Fibroblast of the aortic adventitia (primary cell): ENCODE data around the gene ADIPOR2. TPM values are rescaled to one million over a fixed set of nuclear protein-coding genes. Genes with fewer than 3 reads are reported as not detected.

Experiments used
- DNase-seq: peaks from one replicate; pipeline ENCODE4 v3.0.0-alpha.2; 2010; ENCODE audit warnings: low read depth
- H3K4me3 ChIP-seq: 2 replicates; pipeline ENCODE4 v1.5.1; 2011; ENCODE audit warnings: low read depth, mild to moderate bottlenecking, control low read depth, low read length, moderate library complexity
- total RNA-seq: library from RNA; depleted of rRNA; stranded (reverse); fragments of >200 nt; gene quantifications from 2 replicates; pipeline ENCODE4 v1.2.3, GENCODE V29; 2012; ENCODE audit warnings: low replicate concordance
- TF ChIP-seq, protein P1 (sequence below): IDR thresholded peaks from 2 replicates; pipeline ENCODE4 v1.5.1; 2011; ENCODE audit warnings: mild to moderate bottlenecking, low read length, control low read depth, inconsistent platforms; ENCODE audit not compliant: insufficient read depth

ADIPOR2 gene
- total RNA-seq, 1 donor, result 26.0 TPM

DNA sequence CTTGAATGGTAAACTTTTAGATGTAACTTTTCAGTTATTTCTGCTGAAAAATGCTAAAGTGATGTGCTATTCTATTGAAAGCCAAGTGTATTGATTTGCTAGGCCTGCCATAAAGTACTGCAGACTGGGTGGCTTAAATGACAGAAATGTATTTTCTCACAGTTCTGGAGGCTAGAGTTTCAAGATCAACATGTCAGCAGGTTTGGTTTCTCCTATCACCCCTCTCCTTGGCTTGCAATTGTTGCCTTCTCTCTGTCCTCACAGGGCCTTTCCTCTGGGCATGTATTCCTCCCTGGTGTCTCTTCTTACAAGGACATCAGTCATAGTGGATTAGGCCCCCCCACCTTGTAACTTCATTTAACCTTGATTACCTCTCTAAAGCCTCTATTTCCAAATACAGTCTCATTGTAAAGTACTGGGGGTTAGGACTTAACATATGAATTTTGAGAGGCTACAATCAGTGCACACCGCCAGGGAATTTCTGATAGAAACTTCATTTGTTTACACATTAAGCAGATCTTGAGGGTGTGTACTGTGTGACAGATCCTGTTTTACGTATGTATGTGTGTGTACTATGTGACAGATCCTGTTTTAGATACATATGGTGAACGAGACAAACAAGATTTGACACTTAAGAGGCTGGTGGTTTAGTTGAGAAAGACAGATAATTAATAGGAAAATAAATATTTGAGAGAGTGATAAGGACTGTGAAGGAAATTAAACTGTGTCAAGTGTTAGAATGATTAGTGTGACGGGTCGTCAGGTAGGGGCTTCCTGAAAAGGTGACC is 49.5 kb downstream of the ADIPOR2 start:
- H3K4me3 ChIP-seq, result no peak overlapping the region
- no peak for DNase-seq
- TF ChIP-seq, protein P1, sequence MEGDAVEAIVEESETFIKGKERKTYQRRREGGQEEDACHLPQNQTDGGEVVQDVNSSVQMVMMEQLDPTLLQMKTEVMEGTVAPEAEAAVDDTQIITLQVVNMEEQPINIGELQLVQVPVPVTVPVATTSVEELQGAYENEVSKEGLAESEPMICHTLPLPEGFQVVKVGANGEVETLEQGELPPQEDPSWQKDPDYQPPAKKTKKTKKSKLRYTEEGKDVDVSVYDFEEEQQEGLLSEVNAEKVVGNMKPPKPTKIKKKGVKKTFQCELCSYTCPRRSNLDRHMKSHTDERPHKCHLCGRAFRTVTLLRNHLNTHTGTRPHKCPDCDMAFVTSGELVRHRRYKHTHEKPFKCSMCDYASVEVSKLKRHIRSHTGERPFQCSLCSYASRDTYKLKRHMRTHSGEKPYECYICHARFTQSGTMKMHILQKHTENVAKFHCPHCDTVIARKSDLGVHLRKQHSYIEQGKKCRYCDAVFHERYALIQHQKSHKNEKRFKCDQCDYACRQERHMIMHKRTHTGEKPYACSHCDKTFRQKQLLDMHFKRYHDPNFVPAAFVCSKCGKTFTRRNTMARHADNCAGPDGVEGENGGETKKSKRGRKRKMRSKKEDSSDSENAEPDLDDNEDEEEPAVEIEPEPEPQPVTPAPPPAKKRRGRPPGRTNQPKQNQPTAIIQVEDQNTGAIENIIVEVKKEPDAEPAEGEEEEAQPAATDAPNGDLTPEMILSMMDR, result no peak

DNA sequence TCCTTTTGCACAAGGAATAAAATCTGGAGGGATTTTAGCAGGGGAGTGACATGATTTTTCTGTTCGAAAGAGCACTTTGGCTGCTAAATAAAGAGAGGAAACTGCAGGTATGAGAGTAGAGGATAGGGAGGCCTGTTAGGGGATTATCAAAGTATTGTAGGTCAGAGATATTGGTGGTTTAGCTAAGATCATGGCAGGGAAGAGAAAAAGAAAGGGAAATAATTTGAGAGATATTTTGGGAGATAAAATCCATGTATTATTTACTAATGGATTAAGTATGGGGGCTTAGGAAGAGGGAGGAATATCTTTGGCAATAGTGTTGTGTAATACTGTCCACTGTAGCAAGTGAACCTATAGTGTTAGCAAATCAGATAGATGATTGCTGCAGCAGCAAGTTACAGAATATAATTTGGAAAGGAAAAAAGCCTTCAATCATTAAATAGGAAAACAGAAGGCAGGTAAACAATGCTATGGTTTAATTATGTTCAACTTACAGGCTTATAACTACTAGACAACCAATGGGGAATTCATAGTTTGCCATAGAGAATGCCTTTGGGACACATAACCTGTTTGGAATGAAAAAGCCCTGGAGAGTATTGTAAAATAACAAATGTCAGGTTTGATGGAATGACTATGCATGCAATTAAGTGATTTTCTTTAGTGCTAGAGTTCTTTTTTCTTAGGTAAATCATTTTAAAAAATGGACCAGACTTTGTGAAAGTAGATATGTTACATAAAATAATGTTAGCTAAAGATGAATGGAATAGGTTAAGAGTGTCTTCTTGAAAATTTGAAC is 50.5 kb downstream of the ADIPOR2 start:
- DNase-seq, result no peak
- no peak overlapping the region for H3K4me3 ChIP-seq
- TF ChIP-seq, protein P1, result no peak

DNA sequence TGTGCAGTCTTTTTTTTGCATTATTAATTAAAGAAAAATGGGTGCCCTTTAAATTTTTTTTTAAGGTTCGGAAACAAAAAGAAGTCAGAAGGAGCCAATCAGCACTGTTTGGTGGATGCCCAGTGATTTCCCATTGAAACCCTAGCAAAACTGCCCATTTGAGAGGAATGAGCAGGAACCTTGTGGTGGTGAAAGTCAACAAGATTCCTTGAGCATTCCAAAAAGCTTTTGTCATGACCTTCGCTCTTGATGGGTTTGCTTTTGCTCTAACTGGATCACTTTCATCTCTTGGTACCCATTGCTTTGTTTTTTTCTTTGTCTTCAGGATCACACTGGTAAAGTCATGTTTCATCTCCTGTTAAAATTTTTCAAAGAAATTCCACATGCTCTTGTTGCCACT is 54.1 kb downstream of the ADIPOR2 start:
- no peak for DNase-seq
- H3K4me3 ChIP-seq, result no peak overlapping the region
- TF ChIP-seq, protein P1, result no peak

DNA sequence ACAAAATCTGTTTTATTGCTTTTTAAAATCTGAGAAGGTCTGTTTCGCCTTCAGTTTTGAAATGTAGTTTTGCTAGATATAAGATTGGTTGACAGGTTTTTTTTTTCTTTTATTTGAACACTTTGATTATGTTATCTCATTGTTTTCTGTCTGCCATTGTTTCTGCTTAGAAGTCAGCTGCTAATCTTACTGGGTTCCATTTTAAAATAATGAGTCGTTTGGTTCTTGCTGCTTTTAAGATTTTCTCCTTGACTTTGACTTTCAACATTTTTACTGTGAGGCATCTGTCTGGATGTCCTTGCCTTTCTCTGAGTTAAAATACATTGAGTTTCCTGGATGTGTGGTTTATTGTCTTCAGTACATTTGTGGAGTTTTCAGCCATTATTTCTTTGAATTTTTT is 56.7 kb downstream of the ADIPOR2 start:
- DNase-seq, result no peak
- no peak overlapping the region for H3K4me3 ChIP-seq
- TF ChIP-seq, protein P1, result no peak

DNA sequence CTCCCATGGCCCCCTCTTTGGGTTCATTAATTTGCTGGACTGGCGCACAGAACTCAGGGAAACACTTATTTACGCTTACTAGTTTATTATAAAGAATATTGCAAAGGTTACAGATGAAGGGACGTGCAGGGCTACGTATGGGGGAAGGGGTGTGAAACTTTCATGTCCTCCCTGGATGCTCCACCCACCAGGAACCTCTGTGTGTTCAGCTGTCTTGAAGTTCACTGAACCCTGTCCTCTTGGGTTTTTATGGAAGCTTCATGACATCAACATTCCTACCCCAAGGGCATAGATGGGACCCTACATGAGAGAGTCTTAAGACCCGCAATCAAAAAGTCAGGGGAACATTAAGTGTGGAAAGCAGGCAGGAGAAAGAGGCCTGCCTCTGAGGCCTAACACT is 58.1 kb downstream of the ADIPOR2 start:
- TF ChIP-seq, protein P1, result no peak
- no peak overlapping the region for H3K4me3 ChIP-seq
- no peak for DNase-seq

DNA sequence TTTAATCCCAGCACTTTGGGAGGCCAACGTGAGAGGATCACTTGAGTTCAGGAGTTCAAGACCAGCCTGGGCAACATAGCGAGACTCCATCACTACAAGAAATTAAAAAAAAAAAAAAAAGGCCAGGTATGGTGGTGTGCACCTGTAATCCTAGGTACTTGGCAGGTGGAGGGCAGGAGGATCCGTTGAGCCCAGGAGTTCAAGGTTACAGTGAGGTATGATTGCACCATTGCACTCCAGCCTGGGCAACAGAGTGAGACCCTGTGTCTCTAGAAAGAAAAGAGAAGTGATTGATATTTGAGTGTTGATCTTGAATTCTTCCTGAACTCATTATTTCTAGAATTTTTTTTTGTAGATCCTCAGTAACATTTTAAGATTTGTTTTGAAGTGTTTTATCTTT is 59.4 kb downstream of the ADIPOR2 start:
- TF ChIP-seq, protein P1, result no peak
- no peak overlapping the region for H3K4me3 ChIP-seq
- DNase-seq, result no peak
